Measurements from ENCODE around the gene CNKSR1.

Gene CNKSR1

GRCh38 chr1:26160527-26161414 is 16.5 kb upstream of the CNKSR1 start:
- no peak for DNase-seq

GRCh38 chr1:26161415-26162219 is 15.7 kb upstream of the CNKSR1 start:
- DNase-seq = peak in 1 of 2 experiments; percentile 59

DNA sequence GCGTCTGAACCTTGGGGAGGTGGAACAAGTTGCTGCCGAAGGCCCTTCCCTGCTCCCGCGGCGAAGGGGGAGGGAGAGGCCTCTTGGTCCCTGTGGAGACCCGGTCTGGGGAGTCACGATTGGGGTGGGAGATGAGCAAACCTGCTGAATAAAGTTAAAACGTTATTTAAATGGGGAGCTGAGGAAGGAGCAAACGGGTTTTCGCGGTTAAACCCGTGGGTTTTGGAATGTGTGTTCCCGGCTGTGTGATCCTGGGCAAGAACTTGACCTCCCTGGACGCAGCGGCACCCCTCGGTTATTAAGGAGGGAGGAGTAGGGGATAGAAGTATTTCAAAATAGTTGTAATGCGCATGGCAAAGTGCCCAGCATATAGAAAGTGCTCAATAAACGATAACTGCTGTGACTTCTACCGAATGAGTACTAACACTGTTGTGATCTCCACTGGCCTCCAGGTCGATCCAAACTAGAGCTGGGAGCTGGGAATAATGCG is 15.0 kb upstream of the CNKSR1 start:
- no peak for DNase-seq

GRCh38 chr1:26163684-26164035 is 13.6 kb upstream of the CNKSR1 start:
- no peak for DNase-seq

DNA sequence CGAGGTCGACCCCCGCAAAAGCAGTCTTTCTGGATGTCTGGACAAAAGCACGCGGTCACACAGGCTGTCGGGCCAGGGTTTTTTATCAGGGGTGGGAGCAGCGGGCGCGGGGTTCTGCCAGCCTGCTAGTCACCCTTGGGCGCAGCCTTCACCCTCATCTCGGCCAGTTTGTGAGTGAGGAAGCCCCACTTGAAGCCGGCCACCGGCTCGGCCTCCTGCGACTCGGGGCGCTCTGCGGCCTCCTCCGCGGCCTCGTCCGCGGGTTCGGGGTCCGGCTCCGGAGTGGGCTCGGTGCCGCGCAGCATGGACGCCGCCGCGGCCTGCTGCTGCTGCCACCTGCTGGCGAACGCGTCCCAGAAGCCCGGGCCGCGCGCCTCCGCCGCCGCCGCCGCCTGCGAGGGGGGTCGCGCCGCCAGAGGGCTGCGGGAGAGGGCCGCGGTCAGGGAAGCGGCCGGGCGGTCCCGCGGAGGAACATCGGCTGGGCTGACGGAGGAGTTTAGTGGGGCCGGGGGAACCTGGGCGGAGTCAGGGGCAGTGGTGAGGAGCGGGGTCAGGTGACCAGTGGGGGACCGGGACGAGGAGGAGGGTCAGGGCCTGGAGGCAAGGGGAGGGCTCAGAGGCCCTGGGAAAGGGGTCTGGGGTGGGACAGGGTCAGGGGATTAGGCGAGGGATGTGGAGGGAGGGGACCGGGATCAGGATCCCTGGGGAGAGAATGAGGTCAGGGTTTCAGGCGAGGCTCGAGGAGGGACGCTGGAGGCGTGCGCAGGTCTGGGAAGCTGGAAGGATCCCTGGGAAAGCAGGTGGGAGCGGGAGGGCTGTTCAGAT is 13.0 kb upstream of the CNKSR1 start:
- no peak for DNase-seq

- peak; percentile 20 to 77 for DNase-seq
These were observed 12.1 kb upstream of the CNKSR1 start for GRCh38 chr1:26164861-26165842.

DNA sequence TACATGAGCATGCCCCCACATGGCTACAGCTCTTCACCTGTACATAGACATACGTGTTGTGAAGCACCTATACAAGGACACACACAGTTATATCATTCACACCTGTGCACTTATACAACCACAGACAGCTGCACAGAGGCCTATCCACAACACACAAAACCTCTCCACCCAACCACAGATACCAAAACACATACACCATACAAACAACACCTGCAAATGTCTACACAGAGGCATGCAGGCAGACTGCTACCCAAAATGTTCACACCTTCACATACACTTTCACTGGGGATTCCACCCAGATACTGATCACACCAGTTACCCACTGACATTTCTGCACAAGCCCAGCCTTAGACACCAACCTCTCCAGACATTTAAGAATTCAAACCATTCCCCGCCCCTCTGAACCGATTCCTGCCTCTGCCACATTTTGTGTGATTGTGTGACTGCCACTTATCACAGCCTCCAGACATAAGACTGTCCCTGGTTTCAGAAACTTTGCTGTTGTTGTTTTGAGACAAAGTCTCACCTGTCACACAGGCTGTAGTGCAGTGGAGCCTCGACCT is 10.5 kb upstream of the CNKSR1 start:
- DNase-seq = no peak

- DNase-seq = peak; percentile 55 to 80
These were observed 8.7 kb upstream of the CNKSR1 start, which contains the start of gene C1orf232 for GRCh38 chr1:26168410-26169197. C1orf232 (minus strand) TSS chr1:26168963; CDS start chr1:26168499, 464 bp downstream.

DNA sequence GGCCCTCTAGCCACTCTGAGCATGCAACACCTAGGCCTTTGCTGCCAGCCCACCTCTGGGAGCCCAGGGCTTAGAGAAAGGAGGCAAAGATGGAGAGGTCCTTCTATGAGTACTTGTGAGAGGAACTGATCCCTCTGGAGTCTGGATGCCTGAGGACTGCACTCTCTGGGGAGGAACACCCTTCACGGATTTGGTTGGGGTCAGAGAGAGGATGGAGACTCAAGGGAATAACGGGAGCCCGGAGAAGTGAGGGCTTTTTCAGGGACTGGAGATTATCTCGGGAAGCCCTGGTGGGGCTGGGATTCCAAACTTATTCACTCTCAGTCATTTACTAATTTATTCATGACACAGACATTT is 8.1 kb upstream of the CNKSR1 start:
- DNase-seq = no peak

- DNase-seq = peak; percentile 46 to 85
These were observed 7.4 kb upstream of the CNKSR1 start, which contains the start of gene ZNF593 for GRCh38 chr1:26169669-26170471. ZNF593 (plus strand) TSS chr1:26169908; CDS start chr1:26169984, 76 bp downstream.

- DNase-seq = no peak
These were observed 6.8 kb upstream of the CNKSR1 start for GRCh38 chr1:26170472-26170821.

DNA sequence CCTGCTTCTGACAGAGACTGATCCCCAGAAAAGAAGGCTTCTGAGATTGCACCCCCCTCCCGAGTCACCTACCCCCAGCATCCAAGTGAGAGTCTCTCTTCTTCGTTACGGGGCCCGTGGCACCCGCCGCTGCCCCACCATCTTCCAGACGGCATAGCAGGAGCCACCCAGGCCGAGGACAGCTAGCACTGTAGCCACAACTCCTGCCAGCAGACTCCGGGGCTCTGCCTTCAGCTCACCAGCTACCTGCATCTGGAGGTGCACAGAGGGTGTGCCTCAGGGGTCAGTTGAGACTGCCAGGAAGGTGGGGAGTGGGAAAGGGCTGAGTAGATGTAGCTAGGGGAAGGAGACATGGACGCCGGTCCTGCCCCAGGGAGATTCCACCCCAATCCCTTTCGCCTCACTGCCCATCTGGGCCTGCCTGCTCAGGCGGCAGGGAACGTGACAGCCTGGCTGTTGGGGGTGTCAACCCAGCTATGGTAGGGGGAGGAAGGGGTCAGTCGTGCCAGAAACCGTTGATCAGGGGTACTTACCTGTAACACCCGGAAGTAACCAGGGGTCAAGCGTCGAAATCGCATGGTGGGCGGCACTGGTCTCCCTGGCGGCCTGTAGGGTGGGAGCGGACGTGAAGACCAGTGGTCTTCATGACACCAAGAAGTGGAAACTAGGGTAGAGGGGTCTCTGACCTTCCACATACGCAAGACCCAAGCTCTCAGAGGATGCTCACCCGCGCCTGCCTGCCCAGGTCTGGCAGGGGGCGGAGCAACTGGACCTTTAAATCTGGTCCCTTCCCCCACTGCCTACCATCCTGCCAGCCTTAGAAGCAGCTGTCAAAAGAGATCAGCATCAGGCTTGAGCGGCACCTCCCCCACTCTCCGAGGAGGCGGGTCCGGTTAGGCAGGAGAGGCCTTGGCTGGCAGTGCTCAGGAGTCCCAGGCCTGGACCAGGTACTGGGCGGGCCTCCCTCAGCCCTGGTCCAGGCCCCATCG is 5.9 kb upstream of the CNKSR1 start, which contains the start of gene ZNF593OS:
ZNF593OS (minus strand) TSS at position 749 of the 989 bp plus-strand sequence; CDS start at position 578, 171 bp downstream.
- no peak for DNase-seq

DNA sequence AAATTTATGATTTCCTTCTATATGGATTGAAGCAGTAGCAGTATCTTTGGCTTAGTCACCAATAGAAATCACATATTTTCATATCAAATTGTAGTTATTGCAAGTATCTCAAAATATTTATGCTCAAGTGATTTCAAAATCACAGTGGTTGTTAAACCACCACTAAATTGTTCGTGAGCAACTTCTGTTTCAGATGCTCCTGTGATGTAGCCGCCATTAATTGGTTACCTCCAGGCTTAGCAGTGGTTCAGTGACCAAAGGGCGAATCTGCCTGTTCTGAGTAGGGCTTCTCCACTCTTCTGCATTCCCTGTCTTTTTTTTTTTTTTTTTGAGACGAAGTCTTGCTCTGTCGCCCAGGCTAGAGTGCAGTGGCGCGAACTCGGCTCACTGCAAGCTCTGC is 1.9 kb upstream of the CNKSR1 start:
- no peak for DNase-seq

DNA sequence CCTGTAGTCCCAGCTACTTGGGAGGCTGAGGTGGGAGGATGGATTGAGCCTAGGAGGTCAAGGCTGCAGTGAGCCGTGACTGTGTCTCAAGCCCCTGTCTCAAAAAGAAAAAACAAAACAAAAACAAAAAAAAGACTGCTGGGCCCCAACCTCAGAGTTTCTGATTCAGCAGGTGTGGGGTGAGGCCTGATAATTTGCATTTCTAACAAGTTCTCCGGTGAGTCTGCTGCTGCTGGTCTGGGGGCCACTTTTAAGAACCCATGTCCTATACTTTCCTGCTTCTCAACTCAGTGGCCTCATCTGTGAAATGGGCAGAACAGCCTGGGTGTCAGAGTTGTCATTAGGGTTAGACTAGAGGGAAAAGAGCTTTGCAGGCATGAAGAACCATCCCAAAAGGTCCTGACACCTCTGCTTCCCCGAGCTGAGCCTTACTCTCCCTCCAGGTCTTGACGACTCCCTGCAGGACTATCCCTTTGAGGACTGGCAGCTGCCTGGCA is 2.8 kb downstream of the CNKSR1 start:
- DNase-seq = no peak

GRCh38 chr1:26181586-26182382 is 4.5 kb downstream of the CNKSR1 start:
- DNase-seq = no peak

DNA sequence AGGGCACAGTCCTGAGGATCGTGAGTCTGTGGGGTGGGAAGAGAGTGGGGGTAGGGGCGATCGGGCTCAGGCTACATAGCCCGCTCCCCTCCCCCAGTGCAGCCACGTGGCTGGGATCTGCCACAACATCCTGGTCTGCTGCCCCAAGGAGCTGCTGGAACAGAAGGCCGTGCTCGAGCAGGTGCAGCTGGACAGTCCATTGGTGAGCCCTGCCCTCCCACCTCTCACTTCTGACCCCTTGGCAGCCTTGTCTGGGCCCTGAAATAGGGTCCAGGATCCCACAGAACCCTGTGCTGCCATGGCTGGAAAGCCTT is 5.0 kb downstream of the CNKSR1 start:
- DNase-seq = no peak

DNA sequence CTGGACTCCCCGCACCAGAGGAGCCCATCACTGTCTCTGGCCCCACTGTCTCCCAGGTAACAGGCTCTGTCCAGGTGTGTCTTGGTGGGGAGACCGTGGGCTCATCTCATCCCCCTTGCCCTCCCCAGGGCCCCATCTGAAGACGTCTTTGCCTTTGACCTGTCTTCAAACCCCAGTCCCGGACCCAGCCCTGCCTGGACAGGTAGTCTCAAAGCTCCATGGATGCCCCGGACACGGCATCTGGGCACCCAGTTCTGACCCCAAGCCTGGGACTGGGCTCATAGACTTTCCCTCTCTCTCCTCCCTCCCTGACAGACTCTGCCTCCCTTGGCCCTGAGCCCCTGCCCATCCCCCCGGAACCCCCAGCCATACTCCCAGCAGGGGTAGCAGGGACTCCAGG is 6.8 kb downstream of the CNKSR1 start:
- no peak for DNase-seq

All from NCI-H524 (cell line).